Stimulated activated naive CD8-positive, alpha-beta T cell treated with anti-CD3 and anti-CD28 coated beads, Interleukin-15, Interleukin-2, amounts not matched to agents 100 U/mL and 50 U/mL, for 24 hours (primary cell): ENCODE measurements around the gene WDR7.
"Not testable (repeated sequence)": the region's sequence is repeated elsewhere in the genome, so short reads cannot be mapped to it uniquely, and the experiment has no call there.

ENCODE experiments used
- ATAC-seq: fragments of 150-1000 bp; cut with Tn5 transposase; one replicate; pipeline ENCODE4 v1.10.0; 2021
- DNase-seq: peaks from one replicate; pipeline ENCODE4 v3.0.0; 2021

WDR7 gene

GRCh38 chr18:56654280-56654679 lies 3.1 kb downstream of the WDR7 start:
- DNase-seq, ATAC-seq: not testable (repeated sequence)

GRCh38 chr18:56658261-56658660 lies 7.1 kb downstream of the WDR7 start:
- no peak for DNase-seq
- ATAC-seq: no peak

GRCh38 chr18:56659111-56659510 lies 8.0 kb downstream of the WDR7 start:
- ATAC-seq (no peak), DNase-seq (no peak)

GRCh38 chr18:56660655-56661054 lies 9.5 kb downstream of the WDR7 start:
- DNase-seq (no peak), ATAC-seq (no peak)

- ATAC-seq (no peak), DNase-seq (no peak)
These were observed 10.4 kb downstream of the WDR7 start for GRCh38 chr18:56661360-56662062.

- ATAC-seq (no peak), DNase-seq (no peak)
These were observed 10.9 kb downstream of the WDR7 start for GRCh38 chr18:56662063-56662408.

GRCh38 chr18:56662502-56662901 lies 11.3 kb downstream of the WDR7 start:
- ATAC-seq (no peak), DNase-seq (no peak)

GRCh38 chr18:56662902-56663301 lies 11.7 kb downstream of the WDR7 start:
- no peak for DNase-seq
- ATAC-seq: no peak

- ATAC-seq (no peak), DNase-seq (no peak)
These were observed 21.2 kb downstream of the WDR7 start for GRCh38 chr18:56672391-56672790.

GRCh38 chr18:56672981-56673380 lies 21.8 kb downstream of the WDR7 start:
- DNase-seq: no peak
- ATAC-seq: no peak

- ATAC-seq (no peak), DNase-seq (no peak)
These were observed 25.5 kb downstream of the WDR7 start for GRCh38 chr18:56676639-56677038.

GRCh38 chr18:56678836-56679565 lies 27.8 kb downstream of the WDR7 start:
- no peak for ATAC-seq
- no peak for DNase-seq

- ATAC-seq (no peak), DNase-seq (no peak)
These were observed 33.1 kb downstream of the WDR7 start for GRCh38 chr18:56684277-56684676.

- DNase-seq (no peak), ATAC-seq (no peak)
These were observed 40.4 kb downstream of the WDR7 start for GRCh38 chr18:56691530-56691929.

- ATAC-seq (no peak), DNase-seq (no peak)
These were observed 45.8 kb downstream of the WDR7 start for GRCh38 chr18:56696966-56697365.

- ATAC-seq (no peak), DNase-seq (peak; percentile 14)
These were observed 51.8 kb downstream of the WDR7 start for GRCh38 chr18:56702946-56703345.

- ATAC-seq: peak; percentile 100
- no peak for DNase-seq
These were observed 58.3 kb downstream of the WDR7 start for GRCh38 chr18:56709463-56709862.

GRCh38 chr18:56711708-56712445 lies 60.7 kb downstream of the WDR7 start:
- no peak for ATAC-seq
- DNase-seq: no peak

- DNase-seq (no peak), ATAC-seq (no peak)
These were observed 61.6 kb downstream of the WDR7 start for GRCh38 chr18:56712761-56713160.

- ATAC-seq (no peak), DNase-seq (no peak)
These were observed 64.0 kb downstream of the WDR7 start for GRCh38 chr18:56715121-56715520.

- DNase-seq: no peak
These were observed 65.6 kb downstream of the WDR7 start for GRCh38 chr18:56716692-56717146.

GRCh38 chr18:56721031-56721430 lies 69.9 kb downstream of the WDR7 start:
- DNase-seq (no peak), ATAC-seq (no peak)

More at GRCh38 chr18:56716692-56717146, 65.6 kb downstream of the WDR7 start:
- ATAC-seq: peak; percentile 78

GRCh38 chr18:56721491-56721890 lies 70.3 kb downstream of the WDR7 start:
- no peak for ATAC-seq

More at GRCh38 chr18:56721491-56721890, 70.3 kb downstream of the WDR7 start:
- no peak for DNase-seq
